WTC11 (cell line): ENCODE data around the gene PCSK7. TPM values are rescaled to one million over a fixed set of nuclear protein-coding genes. Genes with fewer than 3 reads are reported as not detected.
A peak's percentile ranks its signal among the peaks of the same experiment; 100 is the strongest.

Experiments
- ATAC-seq: fragments of 200-7000 bp; cut with Tn5 transposase; 2 replicates; pipeline ENCODE4 v1.10.0; 2021; ENCODE audit warnings: mild to moderate bottlenecking, moderate library complexity
- CTCF ChIA-PET: fragments of 300-600 bp; sonication (Branson Sonifier 250); formaldehyde crosslinking; loops from one replicate; lab custom pipeline; 2021; ENCODE audit warnings: antibody characterized with exemption; lab: Charles Lee
- POLR2A ChIA-PET: fragments of 350-600 bp; sonication (Branson Sonifier 250); formaldehyde crosslinking; loops from one replicate; lab custom pipeline; 2021; ENCODE audit warnings: antibody characterized with exemption; lab: Charles Lee
- DNase-seq: peaks from one replicate; pipeline ENCODE4 v3.0.0; 2021; ENCODE audit warnings: low spot score
- H3K27ac Mint-ChIP-seq: 2 replicates; pipeline ENCODE4 v1.8.0; 2021; ENCODE audit warnings: mixed read lengths
- H3K27me3 Mint-ChIP-seq: 2 replicates; pipeline ENCODE4 v1.8.0; 2021; ENCODE audit warnings: low read depth, mild to moderate bottlenecking, moderate library complexity, mixed read lengths
- H3K36me3 Mint-ChIP-seq: 2 replicates; pipeline ENCODE4 v1.8.0; 2021; ENCODE audit warnings: mixed read lengths
- H3K4me1 Mint-ChIP-seq: 2 replicates; pipeline ENCODE4 v1.8.0; 2022; ENCODE audit warnings: mixed read lengths
- H3K4me3 Mint-ChIP-seq: 2 replicates; pipeline ENCODE4 v1.8.0; 2021; ENCODE audit warnings: mild to moderate bottlenecking, moderate library complexity, mixed read lengths
- H3K9me3 Mint-ChIP-seq: 2 replicates; pipeline ENCODE4 v1.8.0; 2021; ENCODE audit warnings: mixed read lengths
- USF2 ChIP-seq: sonication (generic); formaldehyde crosslinking; IDR thresholded peaks from 2 replicates; pipeline ENCODE4 v1.8.1; 2023; ENCODE audit warnings: mild to moderate bottlenecking, missing genetic modification reagents, moderate library complexity
- ZNF121 ChIP-seq: sonication (generic); formaldehyde crosslinking; IDR thresholded peaks from 2 replicates; pipeline ENCODE4 v1.8.0; 2023; ENCODE audit warnings: missing genetic modification reagents
- total RNA-seq: library from RNA; stranded (reverse); gene quantifications from 3 replicates; pipeline ENCODE4 v1.2.3, GENCODE V29; 2021

PCSK7 gene
- total RNA-seq, 1 experiment from 2014 or later: 48.9 TPM

- DNase-seq (no peak), ATAC-seq (no peak)
- no peaks in the 10 kb centered on the region for H3K9me3 Mint-ChIP-seq
- H3K36me3 Mint-ChIP-seq: peaks cover 39% of the 10 kb centered on the region
- H3K4me3 Mint-ChIP-seq: no peak overlapping the region
- POLR2A ChIA-PET: no interaction called here
- no peaks in the 10 kb centered on the region for H3K4me1 Mint-ChIP-seq
- no peak overlapping the region for H3K27ac Mint-ChIP-seq
- H3K27me3 Mint-ChIP-seq: no peaks in the 10 kb centered on the region
- CTCF ChIA-PET: interaction anchor here (1.0 kb wide), 1 partner anchor 27 kb away, joined by 3 read pairs; no protein-coding TSS in a partner anchor
- TF ChIP-seq USF2 (CRISPR knock-in tag) (no peak), ZNF121 (CRISPR knock-in tag) (peak; percentile 61; the same call in 1 of the 2 replicates)
Observed at GRCh38 chr11:117154468-117154867, 77.4 kb downstream of the PCSK7 start.

Other genes starting within 250 kb of the PCSK7 start
- gene SIK3, start 133.6 kb downstream of the PCSK7 start, total RNA-seq: 26.4 to 34.4 TPM (median 29.6 TPM) in 3 replicates
- 132 to 138 TPM (median 133 TPM) in 3 replicates for gene PAFAH1B2, start 87.8 kb downstream of the PCSK7 start, total RNA-seq
- 20.7 to 27.6 TPM (median 20.9 TPM) in 3 replicates for gene SIDT2, start 53.3 kb downstream of the PCSK7 start, total RNA-seq
- gene TAGLN, start 32.7 kb downstream of the PCSK7 start, total RNA-seq: 51.1 to 71.5 TPM (median 53.9 TPM) in 3 replicates
- 35.4 to 45.0 TPM (median 37.8 TPM) in 3 replicates for gene RNF214, start 598 bp upstream of the PCSK7 start, total RNA-seq
- gene BACE1-AS, start 59.3 kb upstream of the PCSK7 start, total RNA-seq: 12.2 to 15.7 TPM (median 13.8 TPM) in 3 replicates
- gene BACE1, start 84.2 kb upstream of the PCSK7 start, total RNA-seq: 8.5 to 9.2 TPM (median 8.7 TPM) in 3 replicates
- gene CEP164, start 95.8 kb upstream of the PCSK7 start, total RNA-seq: 21.0 to 23.5 TPM (median 21.8 TPM) in 3 replicates